NB4 (cell line): ENCODE results near the gene KLK12.

Source experiments
- DNase-seq: peaks from one replicate; pipeline ENCODE4 v3.0.0; 2010; ENCODE audit warnings: low read depth
- H3K4me3 ChIP-seq: one replicate; pipeline ENCODE4 v1.5.1; 2011; ENCODE audit warnings: mild to moderate bottlenecking, low read depth, low read length, moderate library complexity
- CTCF ChIP-seq: IDR thresholded peaks from one replicate; pipeline ENCODE4 v1.5.1; 2012; ENCODE audit warnings: low read depth, low read length
- MYC ChIP-seq: IDR thresholded peaks from 2 replicates; pipeline ENCODE4 v1.6.1; 2011; ENCODE audit warnings: low read depth, low read length
- POLR2A ChIP-seq: IDR thresholded peaks from 2 replicates; pipeline ENCODE4 v1.6.1; 2011; ENCODE audit warnings: mild to moderate bottlenecking; ENCODE audit not compliant: insufficient read length; ENCODE audit errors: extremely low read depth
- TF ChIP-seq, protein P1 (sequence below): IDR thresholded peaks from 2 replicates; pipeline ENCODE4 v1.6.1; 2011; ENCODE audit warnings: low read depth, low read length

KLK12 gene

DNA sequence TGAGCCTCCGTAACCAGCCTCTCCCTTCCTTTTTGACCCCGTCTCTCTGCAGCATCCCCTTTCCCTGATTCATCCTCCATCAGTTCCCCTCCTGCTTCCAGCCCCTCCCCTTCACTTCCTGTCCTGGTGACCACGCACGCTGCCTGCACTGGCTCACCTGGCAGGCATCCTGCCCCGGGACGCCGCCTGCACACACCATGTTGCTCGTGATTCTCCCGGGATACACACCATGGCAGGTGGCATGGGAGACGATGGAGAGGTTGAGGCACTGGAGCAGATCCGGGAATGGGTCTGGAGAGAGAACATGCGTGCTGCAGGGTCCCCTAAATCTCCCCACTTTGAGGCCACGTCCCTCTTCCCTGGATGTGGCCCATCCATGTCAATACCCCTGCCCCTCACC is 4.2 kb downstream of the KLK12 start:
- DNase-seq: no peak
- H3K4me3 ChIP-seq: no peak overlapping the region
- TF ChIP-seq, protein P1, sequence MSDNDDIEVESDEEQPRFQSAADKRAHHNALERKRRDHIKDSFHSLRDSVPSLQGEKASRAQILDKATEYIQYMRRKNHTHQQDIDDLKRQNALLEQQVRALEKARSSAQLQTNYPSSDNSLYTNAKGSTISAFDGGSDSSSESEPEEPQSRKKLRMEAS: no peak
- TF ChIP-seq MYC (no peak), POLR2A (no peak), CTCF (no peak)

GRCh38 chr19:51029718-51030117 is 5.1 kb downstream of the KLK12 start:
- peak; percentile 25 for DNase-seq
- H3K4me3 ChIP-seq: no peak overlapping the region
- TF ChIP-seq CTCF (no peak), MYC (no peak)
- TF ChIP-seq, protein P1: no peak

DNA sequence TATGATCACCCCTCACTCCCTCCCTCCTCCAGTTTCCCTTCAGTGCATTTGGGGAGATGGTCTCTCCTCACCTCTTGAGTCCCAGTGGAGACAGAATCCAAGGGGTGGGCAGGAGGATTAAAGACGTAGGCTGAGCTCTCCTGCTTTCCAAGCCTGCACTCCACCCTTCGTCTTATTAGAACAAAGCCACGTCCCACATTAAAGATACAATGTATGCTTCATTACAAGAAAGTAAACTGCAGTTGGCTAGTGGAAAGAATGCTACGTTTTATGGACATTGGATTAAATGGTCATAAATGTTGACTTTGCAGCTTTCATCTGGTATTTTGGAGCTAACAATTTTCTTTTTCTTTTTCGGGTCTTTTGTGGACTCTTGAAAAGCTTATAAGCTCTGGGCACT is 6.9 kb downstream of the KLK12 start:
- no peak overlapping the region for H3K4me3 ChIP-seq
- TF ChIP-seq CTCF (no peak), POLR2A (no peak), MYC (no peak)
- TF ChIP-seq, protein P1: no peak
- no peak for DNase-seq

DNA sequence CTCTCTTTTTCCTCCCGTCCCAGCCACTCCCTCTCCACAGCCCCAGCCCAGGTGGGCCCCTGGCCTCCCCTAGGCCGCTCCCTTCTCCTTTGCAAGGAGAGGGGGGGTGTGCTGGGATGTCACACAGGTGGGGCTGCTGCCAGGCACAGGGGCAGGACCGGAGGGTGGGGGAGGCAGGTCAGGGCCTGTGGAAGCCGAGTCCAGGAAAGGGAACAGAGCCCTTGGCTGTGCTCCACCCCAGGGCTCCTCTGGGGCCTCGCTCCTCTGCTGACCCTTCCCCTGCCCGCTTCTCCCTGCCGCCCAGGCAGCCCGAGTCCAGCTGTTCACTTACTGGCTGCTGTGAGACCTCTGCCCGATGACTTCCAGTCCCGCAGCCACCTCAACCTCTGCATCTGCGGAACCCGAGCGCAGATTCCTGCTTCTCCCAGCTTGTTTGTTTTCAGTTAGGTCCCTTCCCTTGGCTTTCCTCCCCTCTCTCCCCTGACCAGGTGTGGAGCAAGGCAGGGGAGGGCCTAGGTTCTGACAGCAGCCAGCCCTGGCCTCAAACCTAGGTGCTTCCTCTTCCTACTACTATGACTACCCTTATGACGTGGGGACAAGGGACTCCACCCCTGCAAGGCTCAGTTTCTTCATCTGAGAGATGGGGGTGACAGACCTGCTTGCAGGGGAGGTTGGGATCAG is 7.5 kb downstream of the KLK12 start:
- DNase-seq: no peak
- TF ChIP-seq POLR2A (no peak), CTCF (no peak), MYC (no peak)
- TF ChIP-seq, protein P1: no peak
- no peak overlapping the region for H3K4me3 ChIP-seq

- H3K4me3 ChIP-seq: no peak within 1 kb of the TSS
- no peak for DNase-seq
- no peak for TF ChIP-seq CTCF
- TF ChIP-seq MYC: no peak
- TF ChIP-seq, protein P1: no peak
- no peak for TF ChIP-seq POLR2A
Observed at GRCh38 chr19:51026554-51026831, 8.3 kb downstream of the KLK12 start, which contains the start of gene KLK11. TSS of gene KLK11 (minus strand) at chr19:51026616. CDS start at chr19:51025631, 985 bp downstream.
